HG03095 (cell line): ENCODE results near the gene TXNDC2.
A peak's percentile ranks its signal among the peaks of the same experiment; 100 is the strongest.
"Not testable (repeated sequence)": the region's sequence is repeated elsewhere in the genome, so short reads cannot be mapped to it uniquely, and the experiment has no call there.

ENCODE experiments used
- ATAC-seq: cut with Tn5 transposase; IDR thresholded peaks from one replicate; pipeline ENCODE4 v1.9.1; 2021; ENCODE audit warnings: moderate library complexity; ENCODE audit not compliant: unreplicated experiment

Gene TXNDC2

GRCh38 chr18:9912285-9912684 lies 26.5 kb downstream of the TXNDC2 start:
- ATAC-seq: not testable (repeated sequence)

GRCh38 chr18:9913151-9913525 lies 27.4 kb downstream of the TXNDC2 start:
- no peak for ATAC-seq

GRCh38 chr18:9913526-9914333 lies 28.0 kb downstream of the TXNDC2 start, which contains the start of gene VAPA:
VAPA (plus strand) TSS chr18:9914016; CDS start chr18:9914257, 241 bp downstream.
- peak; percentile 78 for ATAC-seq

GRCh38 chr18:9914334-9914583 lies 28.5 kb downstream of the TXNDC2 start:
- peak; percentile 16 for ATAC-seq

GRCh38 chr18:9914584-9915290 lies 29.0 kb downstream of the TXNDC2 start:
- ATAC-seq: peak; percentile 35

- no peak for ATAC-seq
Observed at GRCh38 chr18:9915291-9916076, 29.7 kb downstream of the TXNDC2 start.

- no peak for ATAC-seq
Observed at GRCh38 chr18:9916077-9916639, 30.4 kb downstream of the TXNDC2 start.

- no peak for ATAC-seq
Observed at GRCh38 chr18:9916808-9917207, 31.0 kb downstream of the TXNDC2 start.

GRCh38 chr18:9918016-9918680 lies 32.4 kb downstream of the TXNDC2 start:
- no peak for ATAC-seq

- ATAC-seq: no peak
Observed at GRCh38 chr18:9919564-9920232, 33.9 kb downstream of the TXNDC2 start.

GRCh38 chr18:9922592-9923311 lies 37.0 kb downstream of the TXNDC2 start:
- no peak for ATAC-seq

GRCh38 chr18:9924371-9924943 lies 38.7 kb downstream of the TXNDC2 start:
- no peak for ATAC-seq

- no peak for ATAC-seq
Observed at GRCh38 chr18:9925369-9925768, 39.6 kb downstream of the TXNDC2 start.

- ATAC-seq: no peak
Observed at GRCh38 chr18:9925795-9926194, 40.0 kb downstream of the TXNDC2 start.

GRCh38 chr18:9926223-9926894 lies 40.6 kb downstream of the TXNDC2 start:
- ATAC-seq: no peak

GRCh38 chr18:9926977-9927376 lies 41.2 kb downstream of the TXNDC2 start:
- no peak for ATAC-seq

GRCh38 chr18:9927392-9928063 lies 41.8 kb downstream of the TXNDC2 start:
- ATAC-seq: no peak

- ATAC-seq: no peak
Observed at GRCh38 chr18:9928646-9929259, 43.0 kb downstream of the TXNDC2 start.
